Endothelial cell of umbilical vein (primary cell): ENCODE measurements around the gene HOXD12. TPM values are rescaled to one million over a fixed set of nuclear protein-coding genes. Genes with fewer than 3 reads are reported as not detected.

Source experiments
- BruUV-seq: library from RNA; stranded (reverse); fragments of 400-500 nt; replicated peaks from 2 replicates; lab custom pipeline; 2021; lab: Mats Ljungman, UMichigan
- CTCF ChIA-PET: fragments of 300-600, 350-600 bp; sonication (Branson Sonifier 250); formaldehyde crosslinking; loops from one replicate; lab custom pipeline; 2021; ENCODE audit warnings: antibody characterized with exemption, inconsistent platforms; lab: Charles Lee
- POLR2A ChIA-PET: fragments of 300-600, 350-600 bp; sonication (Branson Sonifier 250); formaldehyde crosslinking; loops from one replicate; lab custom pipeline; 2021; ENCODE audit warnings: antibody characterized with exemption, inconsistent platforms; lab: Charles Lee
- DNase-seq: peaks from one replicate; pipeline ENCODE4 v3.0.0-alpha.2; 2011; ENCODE audit warnings: low read depth, low spot score
- FAIRE-seq: peaks from 2 replicates; lab custom pipeline; 2011; peaks lifted over from hg19 to GRCh38; lab: Jason Lieb, UNC
- H2AFZ ChIP-seq: 2 replicates; pipeline ENCODE4 v1.6.0; 2012; ENCODE audit warnings: low read depth, low read length, control low read depth, inconsistent platforms
- H3K27ac ChIP-seq: 2 replicates; pipeline ENCODE4 v1.5.1; 2011; ENCODE audit warnings: low read depth, mild to moderate bottlenecking, control low read depth, low read length, moderate library complexity; ENCODE audit not compliant: insufficient read depth
- H3K27me3 ChIP-seq, 2 experiments: 2 replicates each; pipeline versions ENCODE4 v1.6.0 to v1.6.1; 2011; ENCODE audit warnings: low read length in 2 of 2, mixed read lengths in 1 of 2; ENCODE audit not compliant: control insufficient read depth in 2 of 2, insufficient read depth in 2 of 2
- H3K36me3 ChIP-seq, 2 experiments: 2 replicates in 1 of 2; 3 replicates in 1 of 2; pipeline ENCODE4 v1.5.1; 2011; ENCODE audit warnings: low read length in 2 of 2, mild to moderate bottlenecking in 1 of 2, moderate library complexity in 1 of 2; ENCODE audit not compliant: control insufficient read depth in 2 of 2, insufficient read depth in 2 of 2; ENCODE audit errors: extremely low read depth in 1 of 2
- H3K4me1 ChIP-seq: 3 replicates; pipeline ENCODE4 v1.5.1; 2011; ENCODE audit warnings: mild to moderate bottlenecking, low read length; ENCODE audit not compliant: control insufficient read depth, insufficient read depth; ENCODE audit errors: extremely low read depth
- H3K4me2 ChIP-seq: 2 replicates; pipeline ENCODE4 v1.6.1; 2011; ENCODE audit warnings: low read length, control low read depth, mixed read lengths; ENCODE audit not compliant: insufficient read depth
- H3K4me3 ChIP-seq, 3 experiments: fragments of 200-600 bp in 1 of 3; sonication (generic), shearing (Covaris generic) in 1 of 3; replicated peaks in 1 of 3; 2 replicates each; pipeline ENCODE4 v1.5.1; 2011 to 2016; ENCODE audit warnings: control low read depth in 3 of 3, low read length in 3 of 3, mild to moderate bottlenecking in 2 of 3, inconsistent platforms in 1 of 3, low read depth in 1 of 3, moderate library complexity in 1 of 3; ENCODE audit not compliant: insufficient read depth in 1 of 3
- H3K79me2 ChIP-seq: 2 replicates; pipeline ENCODE4 v1.6.0; 2012; ENCODE audit warnings: low read length, inconsistent platforms; ENCODE audit not compliant: control insufficient read depth, insufficient read depth
- H3K9ac ChIP-seq: replicated peaks from 2 replicates; pipeline ENCODE3; 2011; ENCODE audit warnings: low read length, control low read depth; ENCODE audit not compliant: insufficient read depth; ENCODE audit errors: extremely low read depth
- H3K9me1 ChIP-seq: replicated peaks from 3 replicates; pipeline ENCODE4 v1.6.0; 2011; ENCODE audit warnings: mild to moderate bottlenecking, low read length; ENCODE audit not compliant: control insufficient read depth, insufficient read depth; ENCODE audit errors: extremely low read depth
- H3K9me3 ChIP-seq: replicated peaks from 2 replicates; pipeline ENCODE4 v1.5.1; 2012; ENCODE audit warnings: low read length, inconsistent platforms; ENCODE audit not compliant: control insufficient read depth, insufficient read depth
- H4K20me1 ChIP-seq: replicated peaks from 2 replicates; pipeline ENCODE3; 2011; ENCODE audit warnings: mild to moderate bottlenecking, low read length; ENCODE audit not compliant: control insufficient read depth, insufficient read depth; ENCODE audit errors: extremely low read depth
- CTCF ChIP-seq, 2 donors: IDR thresholded peaks; 1 replicate in 1 of 2; 2 replicates in 1 of 2; pipeline ENCODE4 v1.5.1; 2011; ENCODE audit warnings: low read length in 2 of 2, mild to moderate bottlenecking in 2 of 2, moderate library complexity in 2 of 2, control low read depth in 1 of 2, inconsistent platforms in 1 of 2, low read depth in 1 of 2; ENCODE audit not compliant: insufficient read depth in 1 of 2; ENCODE audit errors: extremely low read depth in 1 of 2
- EZH2 ChIP-seq: IDR thresholded peaks from 2 replicates; pipeline ENCODE4 v1.6.1; 2012; ENCODE audit warnings: borderline replicate concordance, low read depth, mild to moderate bottlenecking, moderate library complexity, low read length, inconsistent platforms; ENCODE audit not compliant: severe bottlenecking
- FOS ChIP-seq: IDR thresholded peaks from 2 replicates; pipeline ENCODE4 v1.6.1; 2011; ENCODE audit warnings: mild to moderate bottlenecking, low read length, moderate library complexity, borderline replicate concordance; ENCODE audit not compliant: insufficient read depth
- GATA2 ChIP-seq: IDR thresholded peaks from 2 replicates; pipeline ENCODE4 v1.7.0; 2011; ENCODE audit warnings: low read depth, mild to moderate bottlenecking, moderate library complexity, mixed read lengths, low read length; ENCODE audit not compliant: insufficient read length, insufficient read depth
- JUN ChIP-seq: IDR thresholded peaks from 2 replicates; pipeline ENCODE4 v1.6.1; 2011; ENCODE audit warnings: borderline replicate concordance, low read depth; ENCODE audit not compliant: insufficient read length, insufficient read depth
- MAX ChIP-seq: IDR thresholded peaks from 2 replicates; pipeline ENCODE4 v1.6.1; 2011; ENCODE audit not compliant: insufficient read depth, insufficient read length
- MYC ChIP-seq: IDR thresholded peaks from one replicate; pipeline ENCODE4 v1.6.1; 2011; ENCODE audit warnings: mild to moderate bottlenecking, low read depth, low read length
- POLR2A ChIP-seq: IDR thresholded peaks from 2 replicates; pipeline ENCODE4 v1.6.1; 2012; ENCODE audit warnings: low read depth, mild to moderate bottlenecking, control low read depth, low read length
- POLR2AphosphoS5 ChIP-seq: IDR thresholded peaks from 2 replicates; pipeline ENCODE4 v1.6.1; 2012; ENCODE audit warnings: low read depth, mild to moderate bottlenecking, control low read depth, low read length, moderate library complexity; ENCODE audit not compliant: insufficient read depth
- dilution Hi-C: fragments of 300-500 bp; cut with MboI; formaldehyde crosslinking; loops from one replicate; pipeline ENCODE4 v1.15.0; 2019; ENCODE audit warnings: low sequenced_read_pairs; ENCODE audit not compliant: extremely low pct_ligation_motif_present
- intact Hi-C: fragments of 100-400 bp; cut with micrococcal nuclease; formaldehyde crosslinking; loops from one replicate; pipeline ENCODE4 v1.10.0; 2022
- polyA plus RNA-seq, 4 experiments: library from polyadenylated mRNA; depleted of rRNA in 3 of 4; stranded (reverse) in 3 of 4; unstranded in 1 of 4; fragments of >200 nt; gene quantifications; 2 replicates each; pipeline versions ENCODE4 v1.2.1 to v1.2.3, GENCODE V29; 2011 to 2012; ENCODE audit warnings: missing spikeins in 1 of 4
- total RNA-seq: library from RNA; stranded (reverse); gene quantifications from 2 replicates; pipeline ENCODE4 v1.2.3, GENCODE V29; 2021

HOXD12 gene
- total and polyA plus RNA-seq, 2 donors (not counting 3 experiments of a cell fraction or from before 2014, with no cell fraction given), result not detected

- H3K9me1 ChIP-seq, result no peaks in the 10 kb centered on the region
- no peaks in the 10 kb centered on the region for H3K9me3 ChIP-seq
- dilution Hi-C loops (no loop called here), intact Hi-C loops (no loop called here)
- peak; percentile 98 for TF ChIP-seq EZH2
- TF ChIP-seq GATA2, result no peak
- no peaks in the 10 kb centered on the region for H3K4me1 ChIP-seq
- no peak overlapping the region for H2AFZ ChIP-seq
- BruUV-seq, result no TSS peak
- FAIRE-seq, result no peak
- no peak overlapping the region for H3K9ac ChIP-seq
- no peak overlapping the region for H3K4me3 ChIP-seq
- no peaks in the 10 kb centered on the region for H3K36me3 ChIP-seq
- H3K79me2 ChIP-seq, result no peaks in the 10 kb centered on the region
- ChIA-PET POLR2A (interaction anchor here (0.6 kb wide), 1 partner anchor 751 kb away, joined by 3 read pairs; no protein-coding TSS in a partner anchor), CTCF (interaction anchor here (1.0 to 1.4 kb wide), 2 partner anchors 13 to 15 kb away, joined by 3 to 6 read pairs; no protein-coding TSS in a partner anchor)
- H3K27me3 ChIP-seq, result peaks cover 92 to 97% of the 10 kb centered on the region in 2 experiments
- H3K27ac ChIP-seq, result no peak overlapping the region
- no peak for DNase-seq
- no peaks in the 10 kb centered on the region for H4K20me1 ChIP-seq
- H3K4me2 ChIP-seq, result no peak overlapping the region
These were observed 16.5 kb upstream of the HOXD12 start for GRCh38 chr2:176082824-176083751.

- TF ChIP-seq POLR2AphosphoS5 (no peak), EZH2 (no peak), JUN (no peak), POLR2A (no peak), CTCF (IDR thresholded peaks at IDR 0.05; ENCODE audit: extremely low read depth in 1 of 2, insufficient read depth in 1 of 2, low read depth in 1 of 2, low read length in 2 of 2) (no peak), MYC (no peak), MAX (no peak), GATA2 (no peak), FOS (no peak)
- no peaks in the 10 kb centered on the region for H3K4me1 ChIP-seq
- H3K9me3 ChIP-seq, result no peaks in the 10 kb centered on the region
- BruUV-seq, result no TSS peak
- no peak within 1 kb of the TSS for H3K4me2 ChIP-seq
- no peaks in the 10 kb centered on the region for H4K20me1 ChIP-seq
- peaks cover 90 to 97% of the 10 kb centered on the region in 2 experiments for H3K27me3 ChIP-seq
- no peak within 1 kb of the TSS for H2AFZ ChIP-seq
- H3K4me3 ChIP-seq, result no peak within 1 kb of the TSS
- no peak within 1 kb of the TSS for H3K9ac ChIP-seq
- ChIA-PET POLR2A (no interaction called here), CTCF (interaction anchor here (6.1 kb wide), 1 partner anchor 395 kb away, joined by 102 read pairs; no protein-coding TSS in a partner anchor)
- dilution Hi-C loops, result no loop called here
- no peaks in the 10 kb centered on the region for H3K36me3 ChIP-seq
- H3K9me1 ChIP-seq, result no peaks in the 10 kb centered on the region
- H3K79me2 ChIP-seq, result no peaks in the 10 kb centered on the region
- H3K27ac ChIP-seq, result no peak within 1 kb of the TSS
- intact Hi-C loops, result no loop called here
- FAIRE-seq (no peak), DNase-seq (no peak)
These were observed 15.8 kb upstream of the HOXD12 start, which contains the start of gene EVX2 for GRCh38 chr2:176083796-176084261. TSS of gene EVX2 (minus strand) at chr2:176083962. CDS start at chr2:176083776, 186 bp downstream.
